GM18858 (cell line): ENCODE measurements around the gene THSD7A.

Source experiments
- ATAC-seq: cut with Tn5 transposase; IDR thresholded peaks from one replicate; pipeline ENCODE4 v1.9.1; 2021; ENCODE audit not compliant: unreplicated experiment

THSD7A gene

DNA sequence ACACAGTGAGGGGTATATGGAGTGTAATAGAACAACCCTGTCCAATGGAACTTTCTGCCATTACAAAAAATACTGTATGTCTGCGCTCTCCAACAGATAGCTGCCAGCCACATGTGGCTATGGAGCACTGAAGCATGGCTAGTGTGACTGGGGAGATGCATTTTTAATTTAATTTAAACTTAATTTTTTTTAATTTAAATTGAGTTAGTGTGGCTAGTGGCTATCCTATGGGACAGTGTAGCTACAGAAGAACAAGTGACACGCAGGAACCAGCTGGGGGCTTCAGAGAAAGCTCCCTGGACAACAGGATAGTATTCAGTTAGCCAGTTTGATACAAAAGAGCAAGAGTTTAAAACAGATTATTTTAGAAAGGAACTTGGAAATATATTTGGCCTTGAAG, 408.0 kb downstream of the THSD7A start:
- ATAC-seq, result no peak

DNA sequence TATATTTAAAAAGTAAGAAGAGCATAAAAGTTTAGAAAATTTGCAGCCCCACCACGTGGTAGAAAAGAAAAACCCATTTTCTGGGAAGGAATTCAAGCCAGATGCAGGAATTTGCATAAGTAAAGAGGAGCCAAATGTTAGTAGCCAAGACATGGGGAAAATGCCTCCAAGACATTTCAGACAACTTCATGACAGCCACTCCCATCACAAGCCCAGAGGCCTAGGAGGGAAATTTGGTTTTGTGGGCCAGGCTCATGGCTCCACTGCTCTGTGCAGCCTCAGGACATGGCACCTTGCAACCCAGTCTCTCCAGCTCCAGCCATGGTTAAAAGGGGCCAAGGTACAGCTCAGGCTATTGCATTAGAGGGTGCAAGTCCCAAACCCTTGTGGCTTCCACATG, 411.9 kb downstream of the THSD7A start:
- no peak for ATAC-seq

DNA sequence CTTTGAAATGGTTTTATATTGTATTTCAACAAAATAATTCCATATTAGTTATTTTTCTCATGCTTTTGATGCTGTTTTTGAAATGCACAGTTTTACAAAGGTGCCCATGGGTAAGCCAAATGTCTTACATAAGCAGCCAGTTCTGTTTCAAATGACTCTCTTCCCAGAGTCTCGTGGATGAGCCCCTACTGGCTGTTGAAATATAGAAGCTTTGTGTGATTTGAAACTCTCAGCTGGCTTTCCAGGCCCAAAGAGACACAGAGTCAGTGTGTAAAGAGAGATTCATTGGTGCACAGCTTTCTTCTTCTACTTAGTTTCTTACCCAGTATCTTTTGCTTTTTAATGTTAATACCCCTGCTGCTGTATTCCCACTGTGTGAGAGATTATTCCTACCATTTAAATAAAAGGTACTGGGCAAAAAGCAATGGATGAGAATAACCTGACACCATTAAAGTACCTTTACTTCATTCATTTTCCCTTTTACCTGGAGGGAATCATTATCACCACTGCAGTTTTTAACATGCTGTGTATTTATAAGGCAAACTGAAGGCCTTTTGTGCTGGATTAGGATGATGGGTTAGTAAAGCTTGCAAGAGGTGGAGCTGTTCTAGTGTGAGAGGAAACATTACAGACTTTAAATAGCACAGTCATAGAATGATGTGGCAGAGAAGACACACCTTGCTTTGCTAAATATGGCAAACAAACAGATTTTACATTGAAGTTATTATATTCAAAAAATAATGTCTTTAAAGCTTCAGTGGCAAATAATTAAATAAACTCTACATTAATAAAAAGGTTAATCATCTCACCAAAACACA, 415.1 kb downstream of the THSD7A start:
- ATAC-seq, result no peak

DNA sequence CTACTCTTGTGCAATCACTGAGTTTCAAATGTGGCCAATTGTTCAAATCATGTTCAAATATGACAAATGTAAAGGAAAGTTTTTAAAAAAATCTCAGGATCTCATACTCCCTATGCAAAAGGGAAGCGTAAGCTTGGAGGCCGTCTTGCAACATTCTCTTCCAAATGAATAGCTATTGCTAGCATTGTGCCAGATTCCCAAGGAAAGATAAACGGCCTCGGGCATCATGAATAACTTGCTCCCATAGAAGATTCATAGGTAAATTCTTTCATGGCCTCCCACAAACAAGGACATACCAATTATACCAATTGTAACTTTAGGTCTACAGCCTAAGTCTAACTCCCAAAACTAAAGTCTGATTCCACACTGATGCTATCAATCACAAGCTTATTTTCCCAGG, 416.9 kb downstream of the THSD7A start:
- no peak for ATAC-seq

DNA sequence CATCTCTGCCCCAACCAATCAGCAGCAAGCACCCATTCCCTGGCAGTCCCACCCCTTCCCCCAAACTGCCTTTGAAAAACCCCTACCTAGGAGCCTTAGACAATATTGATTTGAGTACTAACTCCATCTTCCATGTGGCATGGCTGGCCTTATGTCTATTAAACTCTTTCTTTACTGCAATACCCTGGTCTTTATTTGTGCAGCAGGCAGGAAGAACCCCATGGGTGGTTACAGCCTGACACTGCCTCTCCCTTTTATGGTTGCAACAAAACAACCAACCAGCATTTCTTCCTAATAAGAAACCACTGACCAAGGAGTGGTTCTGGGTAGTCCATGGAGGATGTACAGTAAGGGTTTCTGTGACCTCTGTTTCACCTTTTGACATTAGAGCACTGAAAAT, 418.1 kb downstream of the THSD7A start:
- ATAC-seq, result no peak

DNA sequence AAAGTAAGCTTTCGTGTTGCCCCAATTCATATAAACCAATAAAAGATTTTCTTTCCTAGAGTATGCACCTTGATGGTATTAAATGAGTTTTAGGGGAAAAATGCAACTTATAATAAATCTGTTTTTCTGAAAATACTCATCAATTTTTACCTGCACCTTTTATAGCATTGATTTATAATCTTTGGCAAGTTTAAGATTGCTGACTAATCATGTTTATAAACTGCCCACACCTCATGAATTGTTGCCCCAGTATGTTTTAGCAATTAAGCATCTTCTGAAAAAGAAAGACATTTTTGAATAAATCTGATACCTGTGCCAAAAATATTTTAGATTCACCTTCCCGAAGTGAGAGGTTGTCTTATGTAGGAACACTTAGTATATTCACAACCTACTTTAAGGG, 420.0 kb downstream of the THSD7A start:
- no peak for ATAC-seq

DNA sequence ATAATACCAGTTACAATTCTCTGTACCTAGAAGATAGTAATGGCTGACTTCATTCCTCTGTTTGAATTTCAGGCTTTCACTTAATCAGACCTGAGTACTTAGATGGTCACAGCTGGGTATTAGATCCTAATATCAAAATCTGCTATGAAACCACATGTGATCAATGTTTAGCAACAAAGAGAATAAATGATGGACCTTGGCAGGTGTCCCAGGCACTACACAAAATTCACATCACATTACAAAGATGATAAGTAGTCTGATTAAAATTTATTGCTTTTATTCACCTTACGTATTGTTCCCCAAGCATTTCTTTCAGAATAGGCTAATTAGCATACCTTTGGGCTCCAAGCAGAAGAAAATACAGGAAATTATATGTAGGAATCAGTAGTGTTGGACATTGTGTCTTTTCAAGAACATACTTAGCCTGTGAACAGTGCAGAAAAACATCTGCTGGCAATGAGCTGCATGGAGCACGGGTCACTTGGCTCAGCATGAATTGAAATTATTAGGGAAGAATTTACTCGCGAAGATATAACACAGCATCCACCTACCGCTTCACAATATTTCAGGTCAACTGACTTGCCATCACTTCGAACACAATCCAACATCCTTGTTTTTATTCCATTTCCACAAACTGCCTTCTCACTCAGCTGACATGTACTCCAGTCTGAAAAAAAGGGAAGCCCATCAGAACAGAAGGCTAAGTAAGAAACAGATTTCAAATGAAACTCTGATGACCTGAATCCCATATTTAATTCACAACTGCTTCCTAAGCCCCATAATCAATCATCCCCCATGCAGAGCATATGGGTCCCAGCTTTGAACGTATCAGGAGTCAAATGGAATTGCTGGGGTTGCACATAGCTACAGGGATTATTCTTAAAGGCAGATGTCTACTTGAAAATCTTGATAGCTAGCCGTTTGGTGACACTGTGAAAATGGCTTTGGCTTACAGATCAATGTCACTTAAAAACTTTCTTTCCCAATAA, 421.0 kb downstream of the THSD7A start:
- no peak for ATAC-seq

DNA sequence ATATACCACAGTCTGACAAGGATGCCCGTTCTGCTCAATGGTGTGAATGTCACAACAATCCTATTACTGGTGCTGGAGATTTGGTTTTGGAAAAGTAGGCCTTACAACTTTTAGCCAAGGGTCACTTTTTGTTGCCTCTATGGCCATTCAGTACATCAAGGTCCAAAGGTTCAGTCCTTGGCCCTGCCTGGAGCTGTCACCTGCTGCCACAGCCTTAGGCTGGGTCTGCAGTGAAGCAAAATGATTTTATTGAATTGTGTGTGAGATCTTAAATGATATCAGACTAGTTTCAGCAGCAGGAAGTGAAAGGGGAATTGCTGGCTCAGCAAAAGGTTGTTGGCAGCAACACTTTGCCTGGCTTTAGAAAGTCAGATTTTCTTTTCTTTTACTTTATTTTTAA, 427.6 kb downstream of the THSD7A start:
- ATAC-seq, result no peak

DNA sequence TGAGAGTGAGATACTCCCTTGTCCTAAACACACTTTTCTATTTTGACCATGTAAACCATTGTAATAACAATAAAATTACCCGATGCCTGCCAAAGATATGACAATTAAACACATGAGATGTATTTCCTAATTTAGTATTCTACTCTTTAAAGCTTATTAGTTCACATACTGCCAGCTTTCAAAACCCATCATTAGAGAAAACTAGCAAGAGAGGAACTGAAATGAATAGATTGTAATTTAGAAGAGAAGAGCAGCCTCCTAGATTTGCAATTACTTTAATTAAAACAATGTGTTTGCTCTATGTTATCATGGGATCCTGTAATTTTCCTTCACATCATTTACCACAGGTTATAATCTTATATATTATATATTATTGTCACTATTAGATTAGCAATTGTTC, 428.2 kb downstream of the THSD7A start:
- no peak for ATAC-seq

DNA sequence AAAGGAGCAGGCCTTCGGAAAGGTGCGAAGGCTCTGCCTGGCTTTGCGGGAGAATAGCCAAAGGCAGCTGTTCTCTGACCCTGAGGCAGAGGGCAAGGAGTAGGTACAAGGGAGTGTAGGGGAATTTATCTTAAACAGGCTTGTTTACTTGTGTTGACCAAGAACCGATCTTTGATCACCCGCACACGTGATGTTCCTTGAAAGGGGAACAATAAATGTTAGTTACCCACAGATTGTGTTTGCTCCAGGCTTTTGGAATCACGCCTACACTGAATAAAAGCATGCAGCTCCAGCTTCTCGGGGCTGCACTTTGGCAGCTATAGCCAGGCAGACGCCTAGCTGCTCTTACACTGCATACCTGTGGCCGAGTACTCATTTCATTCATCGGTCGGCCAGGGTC, 437.6 kb downstream of the THSD7A start:
- ATAC-seq, result no peak

DNA sequence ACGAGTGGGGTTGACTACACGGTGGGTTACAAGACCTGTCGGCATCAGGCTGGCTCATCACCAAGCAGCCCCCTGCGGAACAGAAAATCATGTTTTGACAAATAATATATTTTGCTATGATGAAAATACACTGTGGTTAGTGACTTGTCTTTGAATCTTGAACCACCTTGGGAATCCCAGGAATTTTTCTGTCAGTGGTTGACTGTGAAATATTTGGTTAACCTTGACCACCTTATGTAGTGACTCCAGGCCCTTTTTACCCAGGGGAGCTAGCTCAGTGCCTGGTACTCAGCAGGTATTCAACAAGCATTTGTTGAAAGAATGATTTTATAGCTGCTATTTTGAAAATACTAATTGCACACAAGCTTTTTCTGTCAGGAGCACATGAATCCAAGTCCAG, 452.4 kb downstream of the THSD7A start:
- ATAC-seq, result no peak

DNA sequence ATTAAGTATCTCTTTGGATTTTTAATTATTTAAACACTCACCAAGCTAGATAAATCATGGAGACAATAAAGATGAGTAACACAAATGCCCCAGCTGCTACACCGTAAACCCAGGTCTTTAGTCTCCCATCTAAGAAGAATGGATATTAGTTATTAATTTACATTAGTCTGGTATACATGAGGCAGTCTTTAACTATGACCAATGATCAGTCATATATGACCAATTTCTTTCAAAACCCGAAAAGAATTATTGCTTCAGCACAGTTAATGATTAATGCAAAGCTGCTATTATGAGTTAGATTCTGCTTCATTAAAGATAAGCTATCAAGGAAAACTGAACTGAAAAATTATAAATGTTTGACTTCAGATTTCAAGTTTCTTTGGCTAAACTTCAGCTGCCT, 455.5 kb downstream of the THSD7A start:
- no peak for ATAC-seq

DNA sequence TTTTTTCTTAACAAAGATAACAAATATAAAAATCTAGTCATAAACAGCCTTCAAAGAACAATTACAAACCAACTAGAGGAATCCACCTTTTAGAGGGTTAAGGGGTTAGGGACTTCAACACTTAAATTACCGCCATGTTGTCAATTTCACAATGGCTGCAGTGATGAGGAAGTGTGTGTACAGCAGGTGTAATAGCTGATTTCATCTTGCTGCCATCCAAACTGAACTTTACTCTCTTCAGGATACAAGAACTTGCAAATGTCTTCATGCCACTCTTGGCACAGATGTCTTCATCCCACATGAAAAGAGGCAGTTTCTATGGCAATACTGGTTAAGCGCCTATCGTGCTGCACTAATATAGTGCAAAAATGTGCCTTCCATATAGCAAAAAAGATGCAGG, 457.4 kb downstream of the THSD7A start:
- ATAC-seq, result no peak

DNA sequence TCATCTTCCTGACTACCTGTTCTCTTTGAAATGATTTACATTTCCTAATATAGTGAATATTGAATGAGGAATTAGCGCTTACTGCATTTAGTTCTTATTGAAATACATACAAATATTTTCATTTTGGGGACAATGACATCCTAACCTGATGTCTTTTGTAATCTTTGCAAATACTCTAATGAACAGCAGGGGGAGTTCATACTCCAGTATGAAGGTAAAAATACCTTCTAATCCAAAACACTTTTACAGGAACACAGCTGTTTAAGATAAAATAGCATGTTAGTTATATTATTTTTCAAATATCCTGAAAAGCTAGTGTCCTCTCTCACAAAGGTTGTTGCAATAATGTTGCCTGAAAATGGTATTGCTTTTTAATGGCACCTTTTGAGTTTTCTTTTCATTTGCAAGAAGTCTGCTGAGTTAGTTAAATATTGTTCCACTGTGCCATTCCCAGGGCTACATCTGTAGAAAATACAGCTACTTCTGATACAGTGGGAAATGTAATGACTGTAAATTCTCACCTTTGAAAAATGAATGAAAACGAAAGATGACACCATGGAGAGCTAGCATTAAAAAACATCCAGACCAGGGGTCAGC, 458.4 kb downstream of the THSD7A start:
- ATAC-seq, result no peak

DNA sequence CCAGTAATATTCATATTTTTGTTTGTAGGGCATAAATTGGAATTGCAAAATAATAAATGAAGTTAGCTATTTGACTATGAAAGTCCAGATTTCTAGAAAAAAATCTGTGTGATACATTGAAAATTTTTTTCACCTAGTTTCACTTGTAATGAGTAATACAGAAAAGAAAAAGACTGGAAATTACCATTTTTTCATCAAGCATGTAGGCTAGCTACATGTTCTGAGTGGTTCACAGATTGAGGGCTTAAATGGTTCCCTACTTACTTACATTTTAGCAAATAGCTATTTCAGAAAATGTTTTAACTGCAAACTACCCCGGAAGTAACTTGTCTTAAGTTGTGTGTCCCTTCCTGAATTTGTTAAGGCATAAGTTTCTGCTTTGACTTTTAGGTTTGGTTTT, 462.3 kb downstream of the THSD7A start:
- no peak for ATAC-seq

DNA sequence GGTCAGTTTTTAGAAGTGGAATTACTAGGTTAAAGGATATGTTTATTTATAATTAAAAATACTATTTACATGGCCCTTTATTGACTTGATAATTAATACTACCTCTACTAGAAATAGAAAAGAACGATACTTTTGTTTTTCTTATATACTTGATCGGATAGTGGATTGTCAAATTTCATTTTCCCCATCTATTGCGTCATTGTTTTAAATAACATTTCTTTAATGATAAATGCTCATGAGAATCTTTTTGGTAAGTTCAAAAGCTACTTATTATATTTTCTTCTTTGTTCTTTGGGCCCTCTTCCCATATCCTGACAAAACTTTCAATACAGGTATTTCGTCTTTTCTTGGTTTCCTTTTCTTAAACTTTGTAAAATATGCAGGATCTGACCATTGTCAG, 465.9 kb downstream of the THSD7A start:
- ATAC-seq, result no peak

DNA sequence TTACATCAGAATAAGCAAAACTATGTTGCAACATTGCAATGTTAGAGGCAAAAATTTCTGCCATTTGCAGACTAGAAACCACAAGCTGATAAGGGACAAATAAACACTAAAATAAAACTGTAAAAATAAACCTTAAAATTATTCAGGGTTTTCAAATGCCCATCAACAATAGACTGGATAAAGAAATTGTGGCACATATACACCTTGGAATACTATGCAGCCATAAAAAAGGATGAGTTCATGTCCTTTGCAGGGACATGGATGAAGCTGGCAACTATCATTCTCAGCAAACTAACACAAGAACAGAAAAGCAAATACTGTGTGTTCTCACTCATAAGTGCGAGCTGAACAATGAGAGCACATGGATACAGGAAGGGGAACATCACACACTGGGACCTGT, 473.4 kb downstream of the THSD7A start:
- ATAC-seq, result no peak

DNA sequence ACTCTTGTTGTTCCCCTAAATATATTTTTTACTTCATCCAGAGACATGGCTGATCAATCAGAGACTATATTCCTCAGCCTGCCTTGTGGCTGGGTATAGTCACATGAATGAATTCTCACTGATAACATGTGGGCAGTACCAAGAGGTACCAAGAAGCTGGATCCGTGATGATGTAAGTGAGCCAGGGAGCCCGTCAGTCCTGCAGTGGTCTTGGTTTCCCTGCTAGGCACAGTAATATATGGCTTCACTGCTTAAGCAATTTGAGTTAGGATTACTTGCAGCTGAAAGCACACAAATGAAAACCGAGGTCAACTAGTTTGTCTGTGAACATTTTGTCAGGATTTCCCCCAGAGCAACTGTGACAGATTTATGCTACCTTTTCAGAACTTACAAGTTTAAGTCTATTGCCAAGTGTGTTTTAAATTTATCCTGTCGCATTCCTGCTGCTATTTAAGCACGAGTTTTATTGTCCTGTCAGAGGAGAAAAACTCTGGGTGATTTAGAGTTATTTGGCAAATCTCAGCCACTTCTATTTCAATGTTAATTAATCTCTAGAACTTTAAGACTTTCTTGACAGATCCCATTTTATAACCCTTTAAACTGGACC, 476.5 kb downstream of the THSD7A start:
- no peak for ATAC-seq

DNA sequence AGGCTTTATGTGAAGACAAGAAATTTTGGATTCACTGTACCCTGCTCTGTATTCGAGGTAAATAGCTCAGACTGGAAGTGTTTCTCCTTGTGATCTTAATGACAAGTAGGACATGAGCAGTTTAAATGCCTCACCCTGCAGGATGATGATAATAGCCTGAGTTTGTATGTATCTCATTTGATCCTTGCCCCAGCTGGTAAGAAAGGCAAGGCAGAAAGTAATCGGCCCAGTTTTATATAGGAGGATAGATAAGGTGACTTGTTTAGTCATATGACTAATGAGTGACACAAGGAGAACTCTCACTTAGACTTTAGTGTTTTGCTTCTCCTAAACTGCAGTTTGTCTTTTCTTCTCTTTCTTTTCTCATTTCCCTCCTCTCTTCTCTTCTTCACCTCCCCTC, 485.7 kb downstream of the THSD7A start:
- no peak for ATAC-seq

DNA sequence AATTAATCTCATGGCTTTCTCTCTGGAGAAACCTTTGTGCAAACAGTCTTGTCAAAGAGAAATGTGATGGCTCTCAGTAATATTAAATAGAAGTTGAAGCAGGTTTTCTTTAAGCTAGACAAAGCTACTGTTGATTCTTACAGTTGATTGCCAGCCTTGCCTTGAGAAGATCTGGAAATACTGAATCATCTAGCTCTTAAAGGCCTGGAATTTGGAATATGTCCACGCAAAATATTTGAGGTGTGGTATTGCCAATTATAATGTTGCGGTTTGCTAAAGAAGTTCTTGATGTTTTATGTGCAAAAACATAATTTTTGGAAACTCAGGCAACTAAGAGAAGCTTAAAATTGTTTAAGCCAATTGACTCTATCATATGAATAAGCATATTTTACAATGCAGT, 486.4 kb downstream of the THSD7A start:
- no peak for ATAC-seq

DNA sequence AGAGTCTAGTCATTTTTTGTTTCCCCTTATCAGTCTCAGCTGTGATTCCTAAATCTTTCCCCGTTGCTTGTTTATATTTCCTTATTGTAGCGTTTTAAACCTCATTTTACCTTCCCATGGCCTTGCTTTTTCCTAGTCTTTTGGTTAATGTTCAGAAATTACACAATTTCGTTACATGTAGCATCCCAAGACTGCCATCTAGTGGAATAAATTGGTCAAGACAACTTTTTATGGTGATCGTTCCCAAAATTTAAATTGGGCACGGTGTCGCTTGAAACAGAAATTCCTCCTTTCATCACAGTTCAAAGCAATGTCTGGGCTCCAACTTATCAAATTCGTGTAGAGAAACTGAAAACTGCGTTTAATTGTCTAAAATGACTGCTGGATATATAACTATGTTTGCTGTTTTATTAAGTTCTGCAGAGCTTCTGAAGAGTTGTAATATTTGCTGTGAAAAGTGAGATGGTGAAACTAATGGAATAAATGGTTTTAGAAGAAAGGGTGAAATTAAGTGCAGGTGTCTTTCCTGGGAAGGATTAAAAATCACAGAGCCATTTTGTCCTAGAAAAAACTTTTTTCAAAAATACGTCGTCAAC, 488.1 kb downstream of the THSD7A start:
- ATAC-seq, result no peak
